Endothelial cell of umbilical vein (primary cell): ENCODE measurements around the gene SMIM27. TPM values are rescaled to one million over a fixed set of nuclear protein-coding genes. Genes with fewer than 3 reads are reported as not detected.

ENCODE experiments used
- BruUV-seq: library from RNA; stranded (reverse); fragments of 400-500 nt; replicated peaks from 2 replicates; lab custom pipeline; 2021; lab: Mats Ljungman, UMichigan
- CTCF ChIA-PET: fragments of 300-600, 350-600 bp; sonication (Branson Sonifier 250); formaldehyde crosslinking; loops from one replicate; lab custom pipeline; 2021; ENCODE audit warnings: antibody characterized with exemption, inconsistent platforms; lab: Charles Lee
- POLR2A ChIA-PET: fragments of 300-600, 350-600 bp; sonication (Branson Sonifier 250); formaldehyde crosslinking; loops from one replicate; lab custom pipeline; 2021; ENCODE audit warnings: antibody characterized with exemption, inconsistent platforms; lab: Charles Lee
- DNase-seq: peaks from one replicate; pipeline ENCODE4 v3.0.0-alpha.2; 2011; ENCODE audit warnings: low read depth, low spot score
- FAIRE-seq: peaks from 2 replicates; lab custom pipeline; 2011; peaks lifted over from hg19 to GRCh38; lab: Jason Lieb, UNC
- H2AFZ ChIP-seq: 2 replicates; pipeline ENCODE4 v1.6.0; 2012; ENCODE audit warnings: low read depth, low read length, control low read depth, inconsistent platforms
- H3K27ac ChIP-seq: 2 replicates; pipeline ENCODE4 v1.5.1; 2011; ENCODE audit warnings: low read depth, mild to moderate bottlenecking, control low read depth, low read length, moderate library complexity; ENCODE audit not compliant: insufficient read depth
- H3K27me3 ChIP-seq, 2 experiments: 2 replicates each; pipeline versions ENCODE4 v1.6.0 to v1.6.1; 2011; ENCODE audit warnings: low read length in 2 of 2, mixed read lengths in 1 of 2; ENCODE audit not compliant: control insufficient read depth in 2 of 2, insufficient read depth in 2 of 2
- H3K36me3 ChIP-seq, 2 experiments: 2 replicates in 1 of 2; 3 replicates in 1 of 2; pipeline ENCODE4 v1.5.1; 2011; ENCODE audit warnings: low read length in 2 of 2, mild to moderate bottlenecking in 1 of 2, moderate library complexity in 1 of 2; ENCODE audit not compliant: control insufficient read depth in 2 of 2, insufficient read depth in 2 of 2; ENCODE audit errors: extremely low read depth in 1 of 2
- H3K4me1 ChIP-seq: 3 replicates; pipeline ENCODE4 v1.5.1; 2011; ENCODE audit warnings: mild to moderate bottlenecking, low read length; ENCODE audit not compliant: control insufficient read depth, insufficient read depth; ENCODE audit errors: extremely low read depth
- H3K4me2 ChIP-seq: 2 replicates; pipeline ENCODE4 v1.6.1; 2011; ENCODE audit warnings: low read length, control low read depth, mixed read lengths; ENCODE audit not compliant: insufficient read depth
- H3K4me3 ChIP-seq, 3 experiments: fragments of 200-600 bp in 1 of 3; sonication (generic), shearing (Covaris generic) in 1 of 3; replicated peaks in 1 of 3; 2 replicates each; pipeline ENCODE4 v1.5.1; 2011 to 2016; ENCODE audit warnings: control low read depth in 3 of 3, low read length in 3 of 3, mild to moderate bottlenecking in 2 of 3, inconsistent platforms in 1 of 3, low read depth in 1 of 3, moderate library complexity in 1 of 3; ENCODE audit not compliant: insufficient read depth in 1 of 3
- H3K79me2 ChIP-seq: 2 replicates; pipeline ENCODE4 v1.6.0; 2012; ENCODE audit warnings: low read length, inconsistent platforms; ENCODE audit not compliant: control insufficient read depth, insufficient read depth
- H3K9ac ChIP-seq: replicated peaks from 2 replicates; pipeline ENCODE3; 2011; ENCODE audit warnings: low read length, control low read depth; ENCODE audit not compliant: insufficient read depth; ENCODE audit errors: extremely low read depth
- H3K9me1 ChIP-seq: replicated peaks from 3 replicates; pipeline ENCODE4 v1.6.0; 2011; ENCODE audit warnings: mild to moderate bottlenecking, low read length; ENCODE audit not compliant: control insufficient read depth, insufficient read depth; ENCODE audit errors: extremely low read depth
- H3K9me3 ChIP-seq: replicated peaks from 2 replicates; pipeline ENCODE4 v1.5.1; 2012; ENCODE audit warnings: low read length, inconsistent platforms; ENCODE audit not compliant: control insufficient read depth, insufficient read depth
- H4K20me1 ChIP-seq: replicated peaks from 2 replicates; pipeline ENCODE3; 2011; ENCODE audit warnings: mild to moderate bottlenecking, low read length; ENCODE audit not compliant: control insufficient read depth, insufficient read depth; ENCODE audit errors: extremely low read depth
- EZH2 ChIP-seq: IDR thresholded peaks from 2 replicates; pipeline ENCODE4 v1.6.1; 2012; ENCODE audit warnings: borderline replicate concordance, low read depth, mild to moderate bottlenecking, moderate library complexity, low read length, inconsistent platforms; ENCODE audit not compliant: severe bottlenecking
- FOS ChIP-seq: IDR thresholded peaks from 2 replicates; pipeline ENCODE4 v1.6.1; 2011; ENCODE audit warnings: mild to moderate bottlenecking, low read length, moderate library complexity, borderline replicate concordance; ENCODE audit not compliant: insufficient read depth
- GATA2 ChIP-seq: IDR thresholded peaks from 2 replicates; pipeline ENCODE4 v1.7.0; 2011; ENCODE audit warnings: low read depth, mild to moderate bottlenecking, moderate library complexity, mixed read lengths, low read length; ENCODE audit not compliant: insufficient read length, insufficient read depth
- JUN ChIP-seq: IDR thresholded peaks from 2 replicates; pipeline ENCODE4 v1.6.1; 2011; ENCODE audit warnings: borderline replicate concordance, low read depth; ENCODE audit not compliant: insufficient read length, insufficient read depth
- MYC ChIP-seq: IDR thresholded peaks from one replicate; pipeline ENCODE4 v1.6.1; 2011; ENCODE audit warnings: mild to moderate bottlenecking, low read depth, low read length
- POLR2A ChIP-seq: IDR thresholded peaks from 2 replicates; pipeline ENCODE4 v1.6.1; 2012; ENCODE audit warnings: low read depth, mild to moderate bottlenecking, control low read depth, low read length
- POLR2AphosphoS5 ChIP-seq: IDR thresholded peaks from 2 replicates; pipeline ENCODE4 v1.6.1; 2012; ENCODE audit warnings: low read depth, mild to moderate bottlenecking, control low read depth, low read length, moderate library complexity; ENCODE audit not compliant: insufficient read depth
- dilution Hi-C: fragments of 300-500 bp; cut with MboI; formaldehyde crosslinking; loops from one replicate; pipeline ENCODE4 v1.15.0; 2019; ENCODE audit warnings: low sequenced_read_pairs; ENCODE audit not compliant: extremely low pct_ligation_motif_present
- intact Hi-C: fragments of 100-400 bp; cut with micrococcal nuclease; formaldehyde crosslinking; loops from one replicate; pipeline ENCODE4 v1.10.0; 2022
- polyA plus RNA-seq, 4 experiments: library from polyadenylated mRNA; depleted of rRNA in 3 of 4; stranded (reverse) in 3 of 4; unstranded in 1 of 4; fragments of >200 nt; gene quantifications; 2 replicates each; pipeline versions ENCODE4 v1.2.1 to v1.2.3, GENCODE V29; 2011 to 2012; ENCODE audit warnings: missing spikeins in 1 of 4
- total RNA-seq: library from RNA; stranded (reverse); gene quantifications from 2 replicates; pipeline ENCODE4 v1.2.3, GENCODE V29; 2021
- TF ChIP-seq, protein P1 (sequence below), 2 donors: IDR thresholded peaks; 1 replicate in 1 of 2; 2 replicates in 1 of 2; pipeline ENCODE4 v1.5.1; 2011; ENCODE audit warnings: low read length in 2 of 2, mild to moderate bottlenecking in 2 of 2, moderate library complexity in 2 of 2, control low read depth in 1 of 2, inconsistent platforms in 1 of 2, low read depth in 1 of 2; ENCODE audit not compliant: insufficient read depth in 1 of 2; ENCODE audit errors: extremely low read depth in 1 of 2
- TF ChIP-seq, protein P2 (sequence below): IDR thresholded peaks from 2 replicates; pipeline ENCODE4 v1.6.1; 2011; ENCODE audit not compliant: insufficient read depth, insufficient read length

The SMIM27 gene
- total and polyA plus RNA-seq, 2 donors (not counting 3 experiments of a cell fraction or from before 2014, with no cell fraction given) = 3.4 to 11.5 TPM

DNA sequence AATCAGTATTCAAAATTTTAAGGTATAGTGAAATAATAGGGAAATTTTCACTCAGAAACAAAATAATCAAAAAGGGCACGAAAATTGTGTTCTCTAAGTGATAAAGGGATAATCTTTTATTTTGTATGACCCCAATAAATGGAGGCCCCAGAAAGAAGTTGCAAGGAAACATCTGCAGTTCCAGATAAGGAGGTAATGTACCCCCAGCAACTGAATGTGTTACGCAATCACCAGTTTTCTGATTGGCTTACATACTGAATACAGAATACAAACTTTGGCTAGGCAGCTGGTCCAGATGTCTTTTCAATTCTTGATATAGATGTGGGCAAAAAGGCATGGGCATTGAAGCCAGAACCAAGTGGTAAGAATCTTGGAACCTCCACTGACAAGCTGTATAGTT lies 2.0 kb downstream of the SMIM27 start:
- dilution Hi-C loops = loop anchor here (25.0 kb wide), 1 partner anchor 167 kb away; the partner anchor contains the start of gene ACO1
- BruUV-seq = no TSS peak

More for the DNA sequence above, 2.0 kb downstream of the SMIM27 start:
- Histone ChIP-seq H3K9me3 (no peaks in the 10 kb centered on the region), H3K27me3 (no peaks in the 10 kb centered on the region), H3K4me1 (peaks cover 17% of the 10 kb centered on the region), H3K9ac (no peak overlapping the region), H3K4me3 (no peak overlapping the region), H3K36me3 (no peaks in the 10 kb centered on the region), H2AFZ (no peak overlapping the region), H3K79me2 (peaks cover 30% of the 10 kb centered on the region), H4K20me1 (no peaks in the 10 kb centered on the region), H3K27ac (no peak overlapping the region), H3K4me2 (no peak overlapping the region), H3K9me1 (no peaks in the 10 kb centered on the region)
- FAIRE-seq (no peak), DNase-seq (peak; percentile 41)
- POLR2A ChIA-PET = no interaction called here
- CTCF ChIA-PET = interaction anchor here (1.0 to 4.1 kb wide), 4 partner anchors 18 to 175 kb away, joined by 3 to 22 read pairs (median 4); partner anchors contain the start of gene RIGI
- intact Hi-C loops = no loop called here
- TF ChIP-seq, protein P1, sequence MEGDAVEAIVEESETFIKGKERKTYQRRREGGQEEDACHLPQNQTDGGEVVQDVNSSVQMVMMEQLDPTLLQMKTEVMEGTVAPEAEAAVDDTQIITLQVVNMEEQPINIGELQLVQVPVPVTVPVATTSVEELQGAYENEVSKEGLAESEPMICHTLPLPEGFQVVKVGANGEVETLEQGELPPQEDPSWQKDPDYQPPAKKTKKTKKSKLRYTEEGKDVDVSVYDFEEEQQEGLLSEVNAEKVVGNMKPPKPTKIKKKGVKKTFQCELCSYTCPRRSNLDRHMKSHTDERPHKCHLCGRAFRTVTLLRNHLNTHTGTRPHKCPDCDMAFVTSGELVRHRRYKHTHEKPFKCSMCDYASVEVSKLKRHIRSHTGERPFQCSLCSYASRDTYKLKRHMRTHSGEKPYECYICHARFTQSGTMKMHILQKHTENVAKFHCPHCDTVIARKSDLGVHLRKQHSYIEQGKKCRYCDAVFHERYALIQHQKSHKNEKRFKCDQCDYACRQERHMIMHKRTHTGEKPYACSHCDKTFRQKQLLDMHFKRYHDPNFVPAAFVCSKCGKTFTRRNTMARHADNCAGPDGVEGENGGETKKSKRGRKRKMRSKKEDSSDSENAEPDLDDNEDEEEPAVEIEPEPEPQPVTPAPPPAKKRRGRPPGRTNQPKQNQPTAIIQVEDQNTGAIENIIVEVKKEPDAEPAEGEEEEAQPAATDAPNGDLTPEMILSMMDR (IDR thresholded peaks at IDR 0.05; ENCODE audit: extremely low read depth in 1 of 2, insufficient read depth in 1 of 2, low read depth in 1 of 2, low read length in 2 of 2) = no peak
- TF ChIP-seq JUN (no peak), EZH2 (no peak), POLR2AphosphoS5 (no peak), FOS (no peak), GATA2 (no peak), MYC (no peak), POLR2A (no peak)
- TF ChIP-seq, protein P2, sequence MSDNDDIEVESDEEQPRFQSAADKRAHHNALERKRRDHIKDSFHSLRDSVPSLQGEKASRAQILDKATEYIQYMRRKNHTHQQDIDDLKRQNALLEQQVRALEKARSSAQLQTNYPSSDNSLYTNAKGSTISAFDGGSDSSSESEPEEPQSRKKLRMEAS = no peak
